GM20000 (cell line): ENCODE measurements around the gene UBE2U.
"Not testable (repeated sequence)": the region's sequence is repeated elsewhere in the genome, so short reads cannot be mapped to it uniquely, and the experiment has no call there.

Source experiments
- DNase-seq: peaks from one replicate; pipeline ENCODE4 v3.0.0; 2012; ENCODE audit warnings: low spot score
- TF ChIP-seq, protein P1 (sequence below): IDR thresholded peaks from 2 replicates; pipeline ENCODE4 v1.5.1; 2012; ENCODE audit warnings: mild to moderate bottlenecking, control low read depth; ENCODE audit errors: extremely low read depth, missing control alignments

Gene UBE2U

GRCh38 chr1:64200064-64200463, 3.4 kb upstream of the UBE2U start:
- TF ChIP-seq, protein P1, sequence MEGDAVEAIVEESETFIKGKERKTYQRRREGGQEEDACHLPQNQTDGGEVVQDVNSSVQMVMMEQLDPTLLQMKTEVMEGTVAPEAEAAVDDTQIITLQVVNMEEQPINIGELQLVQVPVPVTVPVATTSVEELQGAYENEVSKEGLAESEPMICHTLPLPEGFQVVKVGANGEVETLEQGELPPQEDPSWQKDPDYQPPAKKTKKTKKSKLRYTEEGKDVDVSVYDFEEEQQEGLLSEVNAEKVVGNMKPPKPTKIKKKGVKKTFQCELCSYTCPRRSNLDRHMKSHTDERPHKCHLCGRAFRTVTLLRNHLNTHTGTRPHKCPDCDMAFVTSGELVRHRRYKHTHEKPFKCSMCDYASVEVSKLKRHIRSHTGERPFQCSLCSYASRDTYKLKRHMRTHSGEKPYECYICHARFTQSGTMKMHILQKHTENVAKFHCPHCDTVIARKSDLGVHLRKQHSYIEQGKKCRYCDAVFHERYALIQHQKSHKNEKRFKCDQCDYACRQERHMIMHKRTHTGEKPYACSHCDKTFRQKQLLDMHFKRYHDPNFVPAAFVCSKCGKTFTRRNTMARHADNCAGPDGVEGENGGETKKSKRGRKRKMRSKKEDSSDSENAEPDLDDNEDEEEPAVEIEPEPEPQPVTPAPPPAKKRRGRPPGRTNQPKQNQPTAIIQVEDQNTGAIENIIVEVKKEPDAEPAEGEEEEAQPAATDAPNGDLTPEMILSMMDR: no peak
- no peak for DNase-seq

DNA sequence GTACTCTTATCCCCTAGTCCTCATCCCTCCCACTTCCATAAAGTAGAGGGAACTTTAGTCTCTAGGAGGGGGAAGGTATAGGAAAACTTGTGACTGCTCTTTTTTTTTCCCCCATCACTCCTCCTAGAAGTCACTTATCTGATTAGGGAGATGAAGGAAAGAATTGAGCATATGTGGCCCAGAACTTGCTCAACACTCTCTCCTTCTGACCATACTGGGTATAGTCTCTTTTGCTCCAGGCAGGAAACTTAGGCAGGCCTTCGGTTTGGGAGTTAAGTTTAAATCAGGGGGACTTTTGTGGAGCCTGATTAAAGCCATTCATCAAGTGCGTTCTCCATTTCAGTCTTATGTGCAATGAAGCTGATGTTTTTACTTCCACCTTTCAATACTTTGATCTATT, 5.8 kb downstream of the UBE2U start:
- no peak for DNase-seq
- TF ChIP-seq, protein P1: no peak

GRCh38 chr1:64212031-64212430, 8.6 kb downstream of the UBE2U start:
- TF ChIP-seq, protein P1: no peak
- DNase-seq: no peak

DNA sequence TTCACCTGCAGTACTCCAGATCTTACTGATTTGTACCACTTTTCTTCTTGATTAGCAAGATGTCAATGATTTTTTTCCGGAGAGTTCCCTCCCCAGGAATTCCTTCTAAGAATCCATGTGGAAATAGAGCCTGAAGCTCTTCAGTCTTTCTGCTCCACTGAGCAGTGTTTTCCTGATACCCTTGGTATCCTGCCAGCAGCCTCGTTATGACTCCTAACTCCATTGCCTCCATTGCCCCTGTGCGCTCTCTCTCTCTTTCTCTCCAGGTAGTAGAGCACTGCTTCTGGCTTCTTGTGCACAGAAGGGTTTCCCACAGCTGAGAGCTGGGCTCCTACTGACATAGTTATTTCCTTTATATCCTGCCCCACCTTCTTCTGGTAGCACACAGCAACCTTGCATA, 12.2 kb downstream of the UBE2U start:
- no peak for DNase-seq

DNA sequence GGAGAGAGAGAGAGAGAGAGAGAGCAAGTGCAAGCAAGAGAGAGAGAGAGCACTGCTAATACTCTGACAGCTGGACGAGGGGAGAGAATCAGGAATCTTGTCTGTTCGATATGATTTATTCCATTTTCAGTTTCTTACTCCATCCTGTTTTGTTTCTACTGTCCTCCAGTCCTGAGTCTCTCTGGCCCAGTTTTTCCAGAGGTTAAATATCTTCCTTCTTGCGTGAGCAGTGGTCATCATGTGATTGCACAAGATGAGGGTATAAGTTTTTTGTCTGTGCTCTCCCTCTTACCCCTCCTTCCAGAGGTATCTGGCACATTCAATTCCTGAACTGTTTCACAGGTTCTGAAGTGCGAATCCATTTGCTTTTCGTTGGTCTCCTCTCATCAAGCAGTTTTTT, 16.8 kb downstream of the UBE2U start:
- TF ChIP-seq, protein P1: no peak
- no peak for DNase-seq

More for the DNA sequence above, 12.2 kb downstream of the UBE2U start:
- TF ChIP-seq, protein P1: no peak

GRCh38 chr1:64223329-64224151, 20.1 kb downstream of the UBE2U start:
- DNase-seq: peak; percentile 27
- TF ChIP-seq, protein P1: no peak

DNA sequence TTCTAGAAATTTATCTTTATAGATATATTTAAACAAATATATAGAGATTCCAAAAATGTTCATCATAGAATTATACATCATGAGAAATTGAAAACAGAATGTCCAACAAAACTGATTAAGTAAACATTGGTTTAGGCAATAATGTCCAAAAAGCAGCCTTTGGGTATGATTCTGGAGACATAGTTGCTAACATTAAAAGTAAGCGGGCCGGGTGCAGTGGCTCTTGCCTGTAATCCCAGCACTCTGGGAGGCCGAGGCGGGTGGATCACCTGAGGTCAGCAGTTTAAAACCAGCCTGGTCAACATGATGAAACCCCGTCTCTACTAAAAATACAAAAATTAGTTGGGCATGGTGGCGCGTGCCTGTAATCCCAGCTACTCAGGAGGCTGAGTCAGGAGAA, 20.8 kb downstream of the UBE2U start:
- not testable (repeated sequence) for DNase-seq
